ENCODE results near the gene ZEB2.

Gene ZEB2

DNA sequence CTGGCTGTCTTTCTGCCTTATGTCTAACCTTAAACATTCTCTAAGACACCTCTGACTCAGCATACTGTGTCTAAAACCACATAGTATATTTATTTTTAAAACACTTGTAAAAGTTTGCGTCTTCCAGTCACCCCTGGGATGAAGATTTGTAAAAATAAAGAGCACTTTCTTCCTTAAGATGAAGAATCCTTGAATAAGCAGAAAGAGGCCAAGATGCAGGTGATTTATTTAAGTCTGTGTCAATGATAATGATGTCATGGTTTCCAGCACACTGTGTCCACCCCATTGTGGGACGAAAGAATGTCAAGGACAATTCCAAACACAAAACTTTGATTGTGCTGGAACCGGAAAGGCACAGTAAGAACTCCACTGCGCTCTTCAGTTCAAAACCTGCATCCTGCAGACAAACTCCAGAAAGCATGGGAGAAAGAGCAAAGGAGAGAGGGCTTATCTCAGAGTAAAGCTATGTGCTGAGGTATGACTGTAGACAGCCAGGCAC is 92.9 kb downstream of the ZEB2 start:
- DNase-seq (ENCODE audit: low read depth in 1 of 2, low spot score in 1 of 2): no peak
- Histone ChIP-seq H3K27ac (replicated peaks) (peak overlapping the region; percentile 33), H3K4me3 (replicated peaks; ENCODE audit: insufficient read depth, low read length) (no peak overlapping the region), H3K27me3 (ENCODE audit: insufficient read depth, poor library complexity, severe bottlenecking) (no peaks in the 10 kb centered on the region)
- TF ChIP-seq SPI1 (IDR thresholded peaks at IDR 0.05; ENCODE audit: borderline replicate concordance, low read depth) (no peak), POLR2AphosphoS5 (IDR thresholded peaks at IDR 0.05; ENCODE audit: low read depth) (no peak), GABPA (IDR thresholded peaks at IDR 0.05; ENCODE audit: low read depth) (no peak)
- TF ChIP-seq, protein P1, sequence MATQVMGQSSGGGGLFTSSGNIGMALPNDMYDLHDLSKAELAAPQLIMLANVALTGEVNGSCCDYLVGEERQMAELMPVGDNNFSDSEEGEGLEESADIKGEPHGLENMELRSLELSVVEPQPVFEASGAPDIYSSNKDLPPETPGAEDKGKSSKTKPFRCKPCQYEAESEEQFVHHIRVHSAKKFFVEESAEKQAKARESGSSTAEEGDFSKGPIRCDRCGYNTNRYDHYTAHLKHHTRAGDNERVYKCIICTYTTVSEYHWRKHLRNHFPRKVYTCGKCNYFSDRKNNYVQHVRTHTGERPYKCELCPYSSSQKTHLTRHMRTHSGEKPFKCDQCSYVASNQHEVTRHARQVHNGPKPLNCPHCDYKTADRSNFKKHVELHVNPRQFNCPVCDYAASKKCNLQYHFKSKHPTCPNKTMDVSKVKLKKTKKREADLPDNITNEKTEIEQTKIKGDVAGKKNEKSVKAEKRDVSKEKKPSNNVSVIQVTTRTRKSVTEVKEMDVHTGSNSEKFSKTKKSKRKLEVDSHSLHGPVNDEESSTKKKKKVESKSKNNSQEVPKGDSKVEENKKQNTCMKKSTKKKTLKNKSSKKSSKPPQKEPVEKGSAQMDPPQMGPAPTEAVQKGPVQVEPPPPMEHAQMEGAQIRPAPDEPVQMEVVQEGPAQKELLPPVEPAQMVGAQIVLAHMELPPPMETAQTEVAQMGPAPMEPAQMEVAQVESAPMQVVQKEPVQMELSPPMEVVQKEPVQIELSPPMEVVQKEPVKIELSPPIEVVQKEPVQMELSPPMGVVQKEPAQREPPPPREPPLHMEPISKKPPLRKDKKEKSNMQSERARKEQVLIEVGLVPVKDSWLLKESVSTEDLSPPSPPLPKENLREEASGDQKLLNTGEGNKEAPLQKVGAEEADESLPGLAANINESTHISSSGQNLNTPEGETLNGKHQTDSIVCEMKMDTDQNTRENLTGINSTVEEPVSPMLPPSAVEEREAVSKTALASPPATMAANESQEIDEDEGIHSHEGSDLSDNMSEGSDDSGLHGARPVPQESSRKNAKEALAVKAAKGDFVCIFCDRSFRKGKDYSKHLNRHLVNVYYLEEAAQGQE (IDR thresholded peaks at IDR 0.05; ENCODE audit: insufficient replicate concordance, low read depth): no peak
- TF ChIP-seq, protein P2, sequence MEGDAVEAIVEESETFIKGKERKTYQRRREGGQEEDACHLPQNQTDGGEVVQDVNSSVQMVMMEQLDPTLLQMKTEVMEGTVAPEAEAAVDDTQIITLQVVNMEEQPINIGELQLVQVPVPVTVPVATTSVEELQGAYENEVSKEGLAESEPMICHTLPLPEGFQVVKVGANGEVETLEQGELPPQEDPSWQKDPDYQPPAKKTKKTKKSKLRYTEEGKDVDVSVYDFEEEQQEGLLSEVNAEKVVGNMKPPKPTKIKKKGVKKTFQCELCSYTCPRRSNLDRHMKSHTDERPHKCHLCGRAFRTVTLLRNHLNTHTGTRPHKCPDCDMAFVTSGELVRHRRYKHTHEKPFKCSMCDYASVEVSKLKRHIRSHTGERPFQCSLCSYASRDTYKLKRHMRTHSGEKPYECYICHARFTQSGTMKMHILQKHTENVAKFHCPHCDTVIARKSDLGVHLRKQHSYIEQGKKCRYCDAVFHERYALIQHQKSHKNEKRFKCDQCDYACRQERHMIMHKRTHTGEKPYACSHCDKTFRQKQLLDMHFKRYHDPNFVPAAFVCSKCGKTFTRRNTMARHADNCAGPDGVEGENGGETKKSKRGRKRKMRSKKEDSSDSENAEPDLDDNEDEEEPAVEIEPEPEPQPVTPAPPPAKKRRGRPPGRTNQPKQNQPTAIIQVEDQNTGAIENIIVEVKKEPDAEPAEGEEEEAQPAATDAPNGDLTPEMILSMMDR (IDR thresholded peaks at IDR 0.05; ENCODE audit: insufficient read depth, low read length): no peak

DNA sequence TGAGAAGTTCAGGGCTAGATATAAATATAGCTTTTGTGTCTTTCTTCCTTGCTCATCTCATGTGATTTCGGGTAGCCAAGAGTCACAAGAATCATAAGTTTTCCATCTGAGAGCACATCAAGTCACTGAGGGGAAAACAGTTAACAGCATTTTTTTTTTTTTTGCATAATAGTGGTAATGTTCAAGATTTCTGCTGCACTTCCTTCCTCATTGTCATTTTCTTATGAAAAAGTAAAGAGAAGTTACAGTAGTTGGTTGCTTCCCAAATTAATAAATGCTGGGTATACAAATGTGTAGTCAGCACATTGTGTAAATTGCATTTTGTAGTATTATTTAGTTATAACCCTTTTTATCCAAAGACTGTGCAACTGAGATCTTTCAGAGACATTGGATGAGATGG is 93.6 kb downstream of the ZEB2 start:
- H3K4me3 ChIP-seq (replicated peaks; ENCODE audit: insufficient read depth, low read length): no peak overlapping the region
- peak in 1 of 2 experiments; percentile 33 for DNase-seq (ENCODE audit: low read depth in 1 of 2, low spot score in 1 of 2)
- no peaks in the 10 kb centered on the region for H3K27me3 ChIP-seq (ENCODE audit: insufficient read depth, poor library complexity, severe bottlenecking)
- TF ChIP-seq, protein P1 (IDR thresholded peaks at IDR 0.05; ENCODE audit: insufficient replicate concordance, low read depth): no peak
- TF ChIP-seq SPI1 (IDR thresholded peaks at IDR 0.05; ENCODE audit: borderline replicate concordance, low read depth): peak; percentile 78
- H3K27ac ChIP-seq (replicated peaks): peak overlapping the region; percentile 41

DNA sequence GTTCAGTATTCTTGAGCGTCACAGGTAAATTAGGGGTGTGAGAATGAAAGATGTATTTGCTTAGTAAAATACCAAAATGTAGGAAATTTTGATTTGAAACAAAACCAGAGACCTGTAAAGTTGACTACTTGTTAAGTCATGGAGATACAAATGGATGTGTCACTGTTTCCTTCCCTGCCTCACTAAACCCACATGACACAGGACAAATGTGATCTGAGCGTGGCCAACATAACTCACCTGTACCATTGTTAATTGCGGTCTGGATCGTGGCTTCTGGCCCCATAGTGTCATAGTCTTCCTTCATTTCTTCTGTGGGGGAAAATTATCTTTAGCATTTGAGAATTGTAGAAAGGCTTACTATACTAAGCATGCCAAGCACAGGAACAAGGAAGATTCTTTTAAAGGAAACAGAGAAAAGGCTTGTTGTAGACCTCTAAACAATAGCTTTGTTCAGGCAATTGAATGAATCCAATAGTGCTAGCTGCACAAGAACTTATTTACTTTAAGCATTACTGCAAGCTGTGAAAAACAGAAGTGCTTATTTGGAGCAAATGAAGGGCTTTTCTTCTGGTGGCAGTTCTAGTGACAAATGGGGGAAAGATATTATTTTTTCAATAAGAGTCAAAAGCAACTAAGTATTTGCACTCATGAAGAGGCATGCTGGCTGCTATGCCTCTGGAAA is 95.2 kb downstream of the ZEB2 start:
- H3K27ac ChIP-seq (replicated peaks): peak overlapping the region; percentile 41
- no peaks in the 10 kb centered on the region for H3K27me3 ChIP-seq (ENCODE audit: insufficient read depth, poor library complexity, severe bottlenecking)
- TF ChIP-seq GABPA (IDR thresholded peaks at IDR 0.05; ENCODE audit: low read depth) (no peak), SPI1 (IDR thresholded peaks at IDR 0.05; ENCODE audit: borderline replicate concordance, low read depth) (no peak), POLR2AphosphoS5 (IDR thresholded peaks at IDR 0.05; ENCODE audit: low read depth) (no peak)
- TF ChIP-seq, protein P2 (IDR thresholded peaks at IDR 0.05; ENCODE audit: insufficient read depth, low read length): no peak
- TF ChIP-seq, protein P1 (IDR thresholded peaks at IDR 0.05; ENCODE audit: insufficient replicate concordance, low read depth): no peak
- no peak overlapping the region for H3K4me3 ChIP-seq (replicated peaks; ENCODE audit: insufficient read depth, low read length)
- DNase-seq (ENCODE audit: low read depth in 1 of 2, low spot score in 1 of 2): no peak

All from HL-60 (cell line).